ENCODE results near the gene NUP54.

NUP54 gene

GRCh38 chr4:76148142-76148865, at the start of gene NUP54:
TSS of gene NUP54 (minus strand) at chr4:76148397. CDS start at chr4:76148374, 23 bp downstream.
- peak; percentile 90 to 91 for DNase-seq (ENCODE audit: low read depth in 2 of 2)

- no peak for DNase-seq (ENCODE audit: low read depth in 2 of 2)
Measured at GRCh38 chr4:76197031-76197743, 49.0 kb upstream of the NUP54 start.

GRCh38 chr4:76196376-76196775, 48.2 kb upstream of the NUP54 start:
- no peak for DNase-seq (ENCODE audit: low read depth in 2 of 2)

GRCh38 chr4:76195326-76195725, 47.1 kb upstream of the NUP54 start:
- DNase-seq (ENCODE audit: low read depth in 2 of 2): no peak

- no peak for DNase-seq (ENCODE audit: low read depth in 2 of 2)
Measured at GRCh38 chr4:76194325-76194724, 46.1 kb upstream of the NUP54 start.

GRCh38 chr4:76192236-76192635, 44.0 kb upstream of the NUP54 start:
- no peak for DNase-seq (ENCODE audit: low read depth in 2 of 2)

- DNase-seq (ENCODE audit: low read depth in 2 of 2): no peak
Measured at GRCh38 chr4:76188557-76188956, 40.4 kb upstream of the NUP54 start.

- no peak for DNase-seq (ENCODE audit: low read depth in 2 of 2)
Measured at GRCh38 chr4:76188149-76188548, 40.0 kb upstream of the NUP54 start.

- no peak for DNase-seq (ENCODE audit: low read depth in 2 of 2)
Measured at GRCh38 chr4:76187152-76187551, 39.0 kb upstream of the NUP54 start.

- DNase-seq (ENCODE audit: low read depth in 2 of 2): no peak
Measured at GRCh38 chr4:76182463-76182862, 34.3 kb upstream of the NUP54 start.

GRCh38 chr4:76179398-76180318, 31.5 kb upstream of the NUP54 start:
- peak; percentile 46 to 71 for DNase-seq (ENCODE audit: low read depth in 2 of 2)

GRCh38 chr4:76178296-76178695, 30.1 kb upstream of the NUP54 start:
- DNase-seq (ENCODE audit: low read depth in 2 of 2): no peak

- DNase-seq (ENCODE audit: low read depth in 2 of 2): no peak
Measured at GRCh38 chr4:76177709-76178108, 29.5 kb upstream of the NUP54 start.

GRCh38 chr4:76175336-76175735, 27.1 kb upstream of the NUP54 start:
- DNase-seq (ENCODE audit: low read depth in 2 of 2): no peak

- no peak for DNase-seq (ENCODE audit: low read depth in 2 of 2)
Measured at GRCh38 chr4:76174216-76174615, 26.0 kb upstream of the NUP54 start.

GRCh38 chr4:76168688-76169087, 20.5 kb upstream of the NUP54 start:
- DNase-seq (ENCODE audit: low read depth in 2 of 2): no peak

- DNase-seq (ENCODE audit: low read depth in 2 of 2): no peak
Measured at GRCh38 chr4:76166480-76166879, 18.3 kb upstream of the NUP54 start.

- no peak for DNase-seq (ENCODE audit: low read depth in 2 of 2)
Measured at GRCh38 chr4:76160355-76160754, 12.2 kb upstream of the NUP54 start.

- no peak for DNase-seq (ENCODE audit: low read depth in 2 of 2)
Measured at GRCh38 chr4:76156635-76157034, 8.4 kb upstream of the NUP54 start.

- DNase-seq (ENCODE audit: low read depth in 2 of 2): no peak
Measured at GRCh38 chr4:76155979-76156378, 7.8 kb upstream of the NUP54 start.

GRCh38 chr4:76153356-76153755, 5.2 kb upstream of the NUP54 start:
- DNase-seq (ENCODE audit: low read depth in 2 of 2): no peak

GRCh38 chr4:76147454-76148141, 599 bp downstream of the NUP54 start:
- DNase-seq (ENCODE audit: low read depth in 2 of 2): peak in 1 of 2 donors; percentile 2

Data from stimulated activated CD8-positive, alpha-beta memory T cell treated with anti-CD3 and anti-CD28 coated beads, Interleukin-7, amount 100 ng/mL, for 1 hour (primary cell).